GM19240 (cell line): Measurements from ENCODE around the gene SLC25A12.

Experiments
- DNase-seq: peaks from one replicate; pipeline ENCODE4 v3.0.0; 2011; ENCODE audit warnings: low spot score; ENCODE audit not compliant: insufficient read length

Gene SLC25A12

DNA sequence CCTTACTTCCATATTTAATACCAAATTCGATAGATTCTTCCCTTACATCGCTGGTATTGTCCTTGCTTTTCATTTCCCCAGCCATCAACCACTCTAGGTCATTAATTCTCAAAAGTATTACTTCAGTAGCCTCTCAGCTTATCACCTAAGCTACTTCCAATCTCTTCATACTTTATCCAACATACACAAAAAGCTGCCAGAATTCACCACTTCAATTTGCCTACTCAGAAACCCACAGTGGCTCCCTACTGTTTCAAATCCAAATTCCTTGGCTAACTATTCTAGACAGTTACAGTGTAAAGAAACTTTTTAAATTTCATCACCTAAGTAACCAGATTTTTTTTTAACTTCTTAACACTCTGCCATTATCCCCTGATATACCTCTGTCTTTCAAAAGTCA, 4.7 kb downstream of the SLC25A12 start:
- no peak for DNase-seq

DNA sequence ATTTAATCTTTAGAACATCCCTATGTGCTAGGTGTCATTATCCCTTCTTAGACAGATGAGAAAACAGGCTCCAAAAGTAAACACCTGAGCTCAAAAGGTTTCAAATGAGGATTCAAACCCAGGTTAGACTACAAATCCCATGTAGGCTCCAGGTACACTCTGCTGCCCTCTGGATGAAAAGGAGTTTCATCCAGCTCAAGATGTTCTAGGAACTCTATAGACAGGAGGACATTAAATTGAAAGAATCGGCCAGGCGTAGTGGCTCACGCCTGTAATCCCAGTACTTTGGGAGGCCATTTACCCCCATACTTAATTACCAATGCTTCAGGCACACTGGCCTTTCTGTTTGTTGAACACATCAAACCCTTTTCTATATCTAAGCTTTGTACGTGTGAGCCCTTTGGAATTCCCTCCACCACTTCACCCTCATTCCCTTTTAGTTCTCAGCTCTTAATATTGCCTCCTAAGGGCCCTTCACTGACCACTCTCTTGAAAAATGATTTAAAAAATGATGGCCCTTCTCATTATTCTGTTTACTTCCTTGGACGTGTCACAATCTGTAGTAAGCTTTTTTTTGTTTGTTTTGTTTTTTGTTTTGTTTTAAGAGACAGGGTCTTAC, 10.7 kb downstream of the SLC25A12 start:
- DNase-seq: no peak

DNA sequence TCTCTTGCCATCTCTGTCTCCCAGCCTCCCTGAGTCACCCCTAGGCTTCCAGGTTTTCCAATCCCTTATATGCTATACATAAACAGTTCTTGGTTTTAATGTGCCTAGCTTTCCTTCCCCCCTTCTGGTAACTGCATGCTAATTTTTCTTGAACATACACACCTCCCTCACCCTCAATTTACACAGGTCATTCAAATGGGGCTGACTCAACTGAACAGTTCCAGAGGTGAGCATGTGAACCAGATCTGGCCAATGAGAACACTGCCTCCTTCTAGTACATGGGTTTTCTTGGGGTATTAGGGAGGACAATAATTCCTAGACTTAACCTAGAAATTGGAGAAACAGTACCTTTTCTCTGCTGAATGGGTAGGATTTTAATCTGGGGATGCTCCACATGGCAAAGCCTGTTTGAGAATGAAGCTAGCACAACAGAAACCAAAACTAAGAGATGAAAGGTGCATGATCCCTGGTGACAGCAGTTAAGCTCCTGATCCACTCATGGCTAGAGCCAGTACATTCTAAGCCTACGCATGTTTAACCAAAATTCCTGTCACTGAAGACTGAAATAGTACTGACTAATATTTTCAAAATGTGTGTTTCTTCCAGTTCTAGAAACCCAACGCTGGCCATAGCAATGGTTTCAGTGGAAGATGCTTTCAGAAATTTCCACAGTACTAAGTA, 11.8 kb downstream of the SLC25A12 start:
- DNase-seq: no peak

DNA sequence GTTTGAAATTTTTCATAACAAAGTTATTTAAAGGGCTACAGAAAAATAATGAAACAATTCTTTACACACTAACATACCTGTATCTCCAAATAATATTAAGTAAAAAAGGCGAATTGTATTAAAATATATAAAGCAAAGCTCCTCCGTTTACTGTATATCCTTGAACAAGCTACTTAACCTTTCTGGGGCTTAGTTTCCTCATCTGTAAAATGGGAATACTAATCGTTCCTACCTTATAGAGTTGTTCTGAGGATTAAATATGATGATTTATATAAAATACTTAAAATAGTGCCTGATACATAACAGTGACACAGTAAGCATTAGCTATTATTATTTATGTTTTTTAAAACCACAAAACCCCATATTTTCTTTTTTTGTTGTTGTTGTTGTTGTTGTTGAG, 13.3 kb downstream of the SLC25A12 start:
- DNase-seq: no peak

DNA sequence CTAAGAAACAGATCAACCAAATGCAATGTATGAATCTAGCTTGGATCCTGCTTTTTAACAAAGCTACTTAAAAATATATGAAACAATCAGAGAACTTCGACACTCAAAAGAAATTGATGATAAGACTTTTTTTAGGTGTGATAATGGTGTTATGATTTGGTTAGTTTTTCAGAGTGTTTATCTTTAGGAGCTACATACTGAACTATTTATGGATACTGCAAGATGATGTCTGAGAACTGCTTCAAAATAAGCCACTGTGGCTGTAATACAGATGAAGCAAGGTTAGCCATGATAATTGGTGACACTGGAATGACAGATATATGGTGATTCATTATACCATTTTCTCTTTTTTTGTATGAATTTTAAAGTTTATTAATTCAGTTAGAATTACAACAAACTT, 14.2 kb downstream of the SLC25A12 start:
- DNase-seq: no peak

DNA sequence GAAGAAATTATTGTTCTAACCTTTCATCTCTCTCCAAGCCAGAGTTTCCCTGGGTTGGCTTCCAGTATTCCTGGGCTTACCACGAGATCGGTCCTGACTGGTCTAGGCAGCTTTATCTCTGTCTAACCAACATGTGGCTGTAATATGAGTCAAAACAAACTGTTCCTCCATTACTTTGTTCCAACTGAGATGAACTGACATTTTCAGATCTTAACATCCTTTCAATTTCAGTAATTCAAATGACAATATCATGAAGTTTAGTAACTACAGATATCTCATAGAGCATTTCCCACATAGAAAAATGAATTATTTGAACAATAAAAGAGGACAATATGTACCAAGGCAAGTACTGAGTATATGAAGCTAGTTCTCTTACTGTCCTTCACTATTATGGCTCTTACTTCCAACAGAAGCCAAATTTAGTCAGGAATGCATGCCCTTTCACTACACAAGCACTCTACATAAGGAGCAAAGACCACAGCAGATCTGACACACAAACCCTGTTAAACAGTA, 15.5 kb downstream of the SLC25A12 start:
- no peak for DNase-seq

DNA sequence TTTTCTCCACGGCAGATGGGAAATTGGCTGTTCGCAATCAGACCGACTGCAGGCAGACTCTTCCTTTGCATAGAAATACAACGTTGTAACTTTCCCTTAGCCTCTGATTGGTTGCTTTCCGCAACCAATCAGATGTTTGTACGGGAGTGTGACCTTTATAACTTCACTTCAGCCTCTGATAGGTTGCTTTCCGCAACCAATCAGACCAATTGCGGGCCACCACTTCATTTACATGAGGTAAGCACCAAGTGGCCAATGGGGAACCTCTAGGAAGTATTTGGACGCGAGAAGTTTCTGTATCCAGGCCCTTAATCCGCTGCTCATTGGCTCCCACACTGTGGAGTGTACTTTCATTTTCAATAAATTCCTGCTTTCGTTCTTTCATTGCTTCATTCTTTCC, 19.1 kb downstream of the SLC25A12 start:
- DNase-seq: no peak

DNA sequence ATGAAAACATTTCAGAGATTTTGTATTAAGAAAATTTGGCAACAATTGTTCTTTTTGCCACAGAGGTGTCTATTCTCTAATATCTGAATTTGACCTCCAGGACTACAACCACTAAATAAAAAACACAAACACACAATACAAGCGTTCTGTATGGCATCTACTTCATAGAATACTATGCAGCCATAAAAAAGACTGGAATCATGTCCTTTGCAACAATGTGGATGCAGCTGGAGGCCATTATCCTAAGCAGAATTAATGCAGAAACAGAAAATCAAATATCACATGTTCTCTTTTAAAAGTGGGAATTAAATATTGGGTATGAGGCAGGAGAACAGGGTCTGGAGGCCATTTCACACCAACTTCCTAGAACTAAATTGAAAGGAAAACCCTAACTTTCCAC, 19.5 kb downstream of the SLC25A12 start:
- DNase-seq: no peak

DNA sequence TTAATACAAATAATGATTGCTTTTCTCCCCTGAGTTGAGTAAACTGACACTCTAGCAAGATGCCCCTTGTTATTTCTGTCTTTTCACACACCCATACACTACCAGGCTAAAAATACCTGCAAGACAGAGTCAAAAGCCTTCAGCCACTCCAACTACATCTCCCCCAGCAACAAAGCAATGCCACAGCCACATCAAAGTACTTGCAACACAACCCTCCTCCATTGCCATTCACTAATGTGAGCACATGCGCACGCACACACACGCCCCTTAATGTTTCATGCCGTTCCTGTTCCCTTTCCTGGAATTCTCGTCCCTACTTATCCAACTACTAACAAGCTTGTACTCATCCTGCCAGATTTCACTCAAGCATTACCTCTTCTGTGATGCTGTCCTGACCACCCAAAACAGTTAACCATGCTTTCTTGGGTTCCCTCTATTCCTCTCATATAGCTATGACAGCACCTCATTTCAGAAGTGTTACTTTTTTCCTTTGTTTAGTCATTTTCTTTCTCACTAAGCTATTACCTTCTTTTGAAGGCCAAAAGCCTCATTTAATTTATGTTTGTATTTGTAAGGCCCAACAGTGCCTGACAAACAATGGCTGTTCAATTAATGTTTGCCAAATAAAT, 29.6 kb downstream of the SLC25A12 start:
- DNase-seq: no peak

DNA sequence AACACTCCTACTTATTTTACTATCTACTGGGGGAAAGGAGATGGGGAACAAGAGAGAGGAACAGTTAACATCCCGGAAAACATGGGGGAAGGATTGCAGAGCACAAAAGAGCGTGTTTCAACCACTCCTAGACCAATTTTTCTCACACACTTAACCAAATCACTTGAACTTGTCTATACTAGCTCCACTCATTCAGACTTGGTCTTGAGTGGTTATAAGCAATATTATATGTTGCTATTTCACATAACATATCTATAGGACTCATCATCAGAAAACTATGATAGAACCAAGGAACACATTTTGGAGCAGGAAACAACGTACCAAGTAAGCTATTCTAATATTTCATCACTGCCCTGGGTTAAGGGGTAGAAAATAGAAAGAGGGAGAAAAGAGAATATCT, 31.5 kb downstream of the SLC25A12 start:
- no peak for DNase-seq

DNA sequence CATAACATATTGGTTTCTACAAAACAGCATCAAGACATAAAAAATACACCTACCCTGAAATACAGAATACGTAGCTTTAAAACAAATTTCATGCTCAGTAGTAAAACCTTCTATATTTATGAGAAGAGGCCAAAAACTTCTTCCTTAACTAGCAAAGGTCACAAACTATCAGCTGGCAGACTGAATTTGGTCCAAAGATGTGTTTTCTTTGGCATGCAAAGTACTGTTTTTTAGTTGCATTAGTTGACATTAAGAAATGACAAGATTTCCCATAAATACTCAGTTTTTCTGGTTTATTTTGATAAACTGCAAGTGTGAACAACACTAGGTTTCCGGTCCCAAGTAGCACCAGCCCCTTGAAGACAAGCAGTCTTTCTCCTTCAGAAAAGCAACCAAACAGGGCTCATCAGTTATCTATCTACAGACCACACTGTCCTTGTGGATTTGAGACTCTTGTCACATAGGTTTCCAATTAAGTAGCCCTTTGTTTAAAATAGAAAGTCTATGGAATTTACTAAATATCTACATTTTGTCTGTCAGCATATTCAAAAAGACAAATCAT, 35.6 kb downstream of the SLC25A12 start:
- no peak for DNase-seq

DNA sequence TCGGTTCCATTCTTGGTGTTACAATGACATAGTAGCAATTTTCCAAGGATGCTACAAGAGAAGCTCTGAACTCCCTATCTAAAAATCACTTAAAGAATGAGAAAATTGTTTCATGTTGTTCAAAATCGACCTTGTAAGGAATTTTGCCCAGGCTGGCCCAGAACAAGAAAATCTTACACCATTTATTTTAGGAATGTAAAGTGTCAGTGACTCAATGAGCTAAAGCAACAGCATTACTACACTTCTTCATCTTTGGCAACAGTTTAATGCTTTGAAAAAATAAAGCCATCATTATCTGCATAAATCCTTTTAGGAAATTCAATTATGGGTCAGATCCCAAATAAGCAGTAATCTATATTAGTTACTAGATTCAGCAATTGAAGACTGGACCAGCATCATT, 38.6 kb downstream of the SLC25A12 start:
- no peak for DNase-seq

DNA sequence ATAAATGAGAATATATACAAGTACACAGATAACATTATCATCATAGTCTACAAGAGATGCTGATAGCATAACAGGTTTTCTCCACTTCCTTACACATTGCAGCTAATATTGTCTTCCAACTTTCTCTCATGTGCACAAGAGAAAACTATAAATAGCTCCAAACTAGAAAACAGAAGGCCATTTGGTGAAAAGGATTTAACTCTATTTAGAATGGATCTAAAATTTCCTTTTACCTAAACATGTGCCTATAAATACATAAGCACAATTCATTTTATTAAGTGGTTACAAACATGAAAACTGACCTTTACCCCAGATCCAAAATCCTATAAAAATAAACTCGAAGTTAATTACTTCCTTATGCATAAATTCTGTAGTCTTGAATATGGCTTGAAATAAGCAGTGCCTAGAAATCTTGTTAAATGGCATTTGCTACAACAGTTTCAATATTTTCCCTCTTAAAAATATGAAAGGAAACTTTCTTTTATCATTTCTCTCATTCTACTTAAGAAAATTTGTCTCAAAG, 41.6 kb downstream of the SLC25A12 start:
- no peak for DNase-seq

DNA sequence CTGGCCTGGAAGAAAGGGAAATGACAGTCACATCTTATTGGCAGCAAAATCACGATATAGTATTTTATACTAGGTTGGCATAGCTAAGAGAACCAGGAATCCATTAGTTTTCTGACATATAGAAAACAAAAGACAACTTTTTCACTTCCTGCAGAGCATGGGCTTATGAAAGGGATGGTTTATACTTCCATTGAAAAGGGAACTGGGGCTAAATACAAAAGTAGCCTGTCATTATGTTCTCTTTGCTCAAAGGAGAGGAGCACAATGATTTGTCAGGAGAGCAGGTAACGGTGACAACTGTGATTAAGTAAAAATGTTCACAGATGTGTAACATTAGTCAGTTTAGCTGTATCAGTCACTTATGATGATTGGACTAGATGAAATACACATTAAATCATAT, 46.4 kb downstream of the SLC25A12 start:
- DNase-seq: no peak

DNA sequence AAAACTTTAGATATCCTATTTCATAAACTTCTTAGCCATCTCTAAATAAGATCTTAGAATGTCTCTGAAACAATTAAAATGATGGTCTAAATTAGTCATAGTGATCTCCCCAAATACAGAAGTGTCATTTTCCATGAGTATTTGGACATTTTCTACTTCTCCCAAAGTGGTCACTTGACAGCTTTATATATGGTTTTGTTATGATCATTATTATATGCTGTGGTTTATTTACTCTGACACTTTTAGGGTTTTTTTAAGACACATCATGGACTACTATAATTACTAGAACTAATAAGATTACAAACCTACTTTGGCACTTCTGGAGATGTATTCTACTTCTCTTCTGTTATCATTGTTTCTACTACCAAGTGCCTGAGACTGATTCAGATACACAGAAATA, 47.1 kb downstream of the SLC25A12 start:
- DNase-seq: no peak

DNA sequence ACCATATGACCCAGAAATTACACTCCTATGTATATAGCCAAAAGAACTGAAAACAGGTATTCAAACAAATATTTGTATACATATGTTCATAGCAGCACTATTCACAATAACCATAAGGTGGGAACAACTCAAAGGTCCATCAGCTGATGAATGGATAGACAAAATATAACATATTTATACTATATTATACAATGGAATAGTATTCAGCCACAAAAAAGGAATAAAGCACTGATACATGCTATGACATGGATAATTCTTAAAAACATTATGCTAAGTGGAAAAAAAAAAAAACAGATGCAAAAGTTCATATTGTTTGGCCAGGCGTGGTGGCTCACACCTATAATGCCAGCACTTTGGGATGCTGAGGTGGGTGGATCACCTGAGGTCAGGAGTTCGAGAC, 52.0 kb downstream of the SLC25A12 start:
- no peak for DNase-seq

DNA sequence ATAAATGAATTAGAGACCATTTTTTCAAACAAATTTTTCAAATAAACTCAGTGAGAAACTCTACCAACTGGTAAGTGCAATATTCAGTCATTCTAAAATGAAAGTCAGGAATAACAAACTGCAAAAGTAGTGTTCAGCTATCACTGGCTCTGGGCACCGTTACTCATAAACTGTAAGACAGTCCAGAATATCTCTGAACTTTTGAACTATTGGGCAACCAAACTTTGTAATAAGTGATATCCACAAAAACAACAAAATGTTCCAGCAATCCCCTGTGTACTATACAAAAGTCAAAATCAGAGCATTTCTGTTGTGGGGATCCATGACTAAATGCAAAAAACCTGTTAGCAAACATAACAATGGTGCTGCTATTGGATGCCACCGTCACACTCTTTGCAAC, 56.3 kb downstream of the SLC25A12 start:
- no peak for DNase-seq

DNA sequence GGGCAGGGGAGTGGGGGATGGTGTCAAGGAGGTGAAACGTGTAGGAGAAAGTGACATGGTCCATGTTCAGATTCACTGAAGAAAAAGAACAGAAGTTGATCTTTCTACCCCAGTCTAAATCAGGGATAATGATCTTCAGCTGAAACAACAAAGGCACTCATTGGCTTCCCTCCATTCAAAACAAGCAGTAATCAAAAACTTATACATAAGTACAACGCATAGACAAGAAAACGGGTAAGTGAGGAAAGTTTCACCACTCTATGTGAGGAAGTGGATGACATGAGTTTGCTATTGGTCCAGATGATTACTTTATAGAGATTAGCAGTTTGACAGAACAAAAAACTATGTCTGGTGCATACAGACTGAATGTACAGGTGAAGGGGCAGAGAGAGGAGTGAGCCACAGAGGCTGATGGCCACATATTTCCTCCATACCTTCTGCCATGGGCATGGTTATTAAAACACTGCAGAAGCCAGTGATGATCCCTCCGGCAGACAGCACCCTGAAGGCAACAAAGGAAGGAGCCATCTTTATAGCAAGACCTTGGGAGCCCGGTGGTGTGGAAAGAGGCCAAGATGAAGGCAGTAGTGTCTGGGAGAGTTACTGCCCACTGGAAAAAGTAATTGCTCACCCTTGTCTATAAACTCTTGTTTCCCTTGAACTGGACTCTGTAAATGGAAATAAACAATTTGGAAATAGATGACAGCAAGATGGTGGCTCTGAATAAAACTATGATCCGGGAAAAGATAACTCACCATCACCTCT, 57.7 kb downstream of the SLC25A12 start:
- DNase-seq: no peak

DNA sequence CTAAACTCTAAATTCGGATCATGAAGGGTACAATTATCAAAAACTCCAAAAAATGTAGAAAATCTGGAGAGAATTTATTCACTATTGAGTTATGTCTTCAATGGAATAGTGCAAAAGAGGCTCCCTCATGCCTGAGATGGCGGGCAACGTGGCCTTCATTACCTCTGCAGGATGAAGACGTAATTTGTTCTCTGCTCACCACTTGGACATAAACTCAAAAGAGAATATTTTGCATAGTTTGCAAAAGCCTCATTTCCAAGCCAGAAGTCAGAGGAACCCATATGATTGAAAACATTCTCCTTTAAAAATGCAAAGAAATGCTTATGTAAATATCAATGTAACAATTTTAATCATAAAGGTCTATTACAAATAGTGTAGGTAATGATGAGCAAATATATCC, 58.7 kb downstream of the SLC25A12 start:
- no peak for DNase-seq

DNA sequence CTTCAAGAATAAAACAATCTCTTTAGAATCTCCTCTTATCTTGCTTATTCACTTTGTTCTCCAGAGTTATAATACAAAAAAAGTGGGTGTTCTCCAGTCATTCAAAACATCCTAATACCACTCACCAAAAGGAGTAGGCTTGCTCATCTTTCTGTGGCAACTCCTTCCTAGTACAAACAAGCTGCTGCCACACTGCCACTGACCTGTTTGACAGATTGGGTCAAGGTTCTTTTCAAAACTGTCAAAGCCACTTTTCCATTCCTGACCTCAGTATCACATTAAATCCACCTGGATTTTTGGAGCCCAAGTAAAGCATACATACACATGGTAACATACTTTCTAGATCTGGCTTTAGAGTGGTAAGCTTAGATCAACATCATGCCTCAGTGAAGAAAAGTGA, 59.8 kb downstream of the SLC25A12 start:
- no peak for DNase-seq

DNA sequence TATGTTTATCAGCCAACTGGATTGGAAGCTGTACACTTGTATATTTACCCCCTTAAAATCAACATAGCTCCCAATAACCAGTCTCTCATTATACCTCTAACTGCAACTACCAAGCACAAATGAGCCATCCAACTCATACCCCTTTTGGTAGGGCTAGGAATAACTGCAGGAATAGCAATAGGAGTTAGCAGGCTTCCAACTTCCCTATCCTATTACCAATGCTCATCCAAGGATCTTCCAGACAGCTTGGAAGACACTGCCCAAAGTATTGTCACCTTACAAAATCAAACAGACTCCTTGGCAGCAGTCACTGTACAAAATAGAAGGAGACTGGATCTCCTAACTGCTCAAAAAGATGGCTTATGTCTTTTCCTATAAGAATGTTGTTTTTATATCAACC, 61.6 kb downstream of the SLC25A12 start:
- DNase-seq: no peak

DNA sequence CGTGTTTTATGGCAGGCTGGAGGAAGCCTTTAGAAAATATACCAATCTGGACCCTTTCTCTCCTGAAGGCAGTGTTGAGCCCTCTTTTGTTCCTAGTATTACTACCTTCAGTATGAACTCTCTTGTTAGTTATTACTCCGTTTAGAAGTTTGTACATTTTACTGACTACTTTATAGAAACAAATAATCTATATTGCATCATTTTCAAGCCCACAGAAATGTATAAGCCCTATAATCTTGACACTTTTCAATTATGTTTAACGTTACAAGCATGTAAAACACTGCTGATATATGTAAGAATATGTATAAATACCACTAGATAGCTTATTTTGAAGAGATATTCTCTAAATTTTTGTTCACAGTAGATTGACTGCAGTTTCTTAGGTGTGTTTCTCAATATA, 64.0 kb downstream of the SLC25A12 start:
- no peak for DNase-seq
